GM18517 (cell line): ENCODE results near the gene EZR.
A peak's percentile ranks its signal among the peaks of the same experiment; 100 is the strongest.
"Not testable (repeated sequence)": the region's sequence is repeated elsewhere in the genome, so short reads cannot be mapped to it uniquely, and the experiment has no call there.

Experiments
- ATAC-seq: cut with Tn5 transposase; IDR thresholded peaks from one replicate; pipeline ENCODE4 v1.9.1; 2021; ENCODE audit warnings: mild to moderate bottlenecking, moderate library complexity; ENCODE audit not compliant: unreplicated experiment

EZR gene

GRCh38 chr6:158843751-158844683, 24.8 kb upstream of the EZR start:
- ATAC-seq: no peak

DNA sequence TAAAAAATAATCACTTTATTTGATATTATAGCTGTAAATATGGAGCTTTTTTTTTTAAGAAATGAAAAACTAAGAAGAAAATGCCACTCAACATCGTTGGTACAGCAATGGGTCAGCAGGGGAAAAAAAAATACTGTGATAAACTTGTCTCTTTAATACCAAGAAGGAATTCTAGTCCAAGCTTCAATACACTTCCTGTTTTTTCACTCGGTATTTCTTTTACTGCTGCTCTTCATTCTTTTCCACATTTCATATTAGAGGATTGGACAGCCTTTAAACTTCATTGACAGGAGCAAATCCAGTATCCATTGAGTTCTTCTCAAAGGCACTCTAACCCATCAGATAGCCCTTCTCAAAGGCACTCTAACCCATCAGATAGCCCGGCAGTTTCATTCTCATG, 22.2 kb upstream of the EZR start:
- ATAC-seq: no peak

- ATAC-seq: no peak
These were observed 21.3 kb upstream of the EZR start for GRCh38 chr6:158840465-158840864.

DNA sequence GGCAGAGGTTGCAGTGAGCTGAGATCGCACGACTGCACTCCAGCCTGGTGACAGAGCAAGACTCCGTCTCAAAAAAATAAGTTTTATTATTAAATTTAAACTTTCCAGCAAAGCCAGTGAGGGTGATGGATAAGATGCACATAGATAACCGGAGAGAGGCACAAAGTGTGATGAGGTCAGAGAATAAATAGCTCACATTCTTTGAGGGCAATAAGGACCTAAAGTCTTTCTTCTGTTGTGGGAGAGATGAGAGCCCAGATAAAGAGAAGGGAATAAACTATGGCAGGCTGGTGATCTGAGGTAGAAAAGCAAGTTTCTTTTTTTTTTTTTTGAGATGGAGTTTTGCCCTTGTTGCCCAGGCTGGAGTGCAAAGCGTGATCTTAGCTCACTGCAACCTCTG, 20.6 kb upstream of the EZR start:
- no peak for ATAC-seq

GRCh38 chr6:158838790-158839189, 19.6 kb upstream of the EZR start:
- ATAC-seq: not testable (repeated sequence)

DNA sequence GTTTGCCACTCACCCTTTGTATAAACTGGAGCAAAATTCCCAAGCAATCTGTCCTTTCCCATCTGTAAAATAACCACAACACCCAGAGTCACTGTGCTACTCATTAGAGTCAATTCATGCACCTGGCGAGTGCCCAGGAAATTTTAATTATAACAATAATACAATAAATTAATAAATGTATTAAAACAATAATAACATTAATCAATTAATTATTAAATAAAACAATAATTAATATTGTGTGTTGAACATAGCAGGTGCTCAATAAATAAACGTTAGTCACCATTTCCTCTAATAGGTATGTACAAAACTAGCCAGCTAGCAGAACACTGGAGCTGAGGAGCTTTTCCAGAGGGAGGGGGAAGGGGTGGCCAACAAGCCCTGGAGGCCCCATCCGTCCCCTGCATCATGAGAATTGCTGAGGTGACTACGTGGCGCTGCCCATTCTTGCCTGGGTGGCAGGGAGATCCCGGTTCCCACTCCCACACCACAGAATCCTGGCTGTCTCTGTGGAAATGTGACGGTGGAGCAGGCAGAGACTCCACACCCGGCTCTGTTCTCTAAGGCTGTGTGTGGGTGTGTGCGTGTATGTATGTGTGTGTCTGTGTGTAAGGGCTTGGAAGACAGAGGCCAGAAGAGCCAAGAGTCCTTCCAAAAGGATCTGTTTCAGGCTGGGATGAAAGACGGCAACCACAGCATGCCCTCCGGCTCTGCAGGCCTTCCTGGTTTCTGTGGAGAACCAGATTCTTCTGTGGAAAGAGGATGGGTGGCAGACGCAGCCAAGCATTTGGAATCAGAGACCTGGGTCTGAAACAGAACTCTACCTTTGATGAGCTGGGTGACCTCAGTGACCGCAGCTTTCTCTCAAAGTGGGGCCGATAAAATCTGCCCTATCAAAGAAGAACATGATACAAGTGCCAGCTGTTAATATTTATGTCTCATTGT, 18.8 kb upstream of the EZR start:
- no peak for ATAC-seq

DNA sequence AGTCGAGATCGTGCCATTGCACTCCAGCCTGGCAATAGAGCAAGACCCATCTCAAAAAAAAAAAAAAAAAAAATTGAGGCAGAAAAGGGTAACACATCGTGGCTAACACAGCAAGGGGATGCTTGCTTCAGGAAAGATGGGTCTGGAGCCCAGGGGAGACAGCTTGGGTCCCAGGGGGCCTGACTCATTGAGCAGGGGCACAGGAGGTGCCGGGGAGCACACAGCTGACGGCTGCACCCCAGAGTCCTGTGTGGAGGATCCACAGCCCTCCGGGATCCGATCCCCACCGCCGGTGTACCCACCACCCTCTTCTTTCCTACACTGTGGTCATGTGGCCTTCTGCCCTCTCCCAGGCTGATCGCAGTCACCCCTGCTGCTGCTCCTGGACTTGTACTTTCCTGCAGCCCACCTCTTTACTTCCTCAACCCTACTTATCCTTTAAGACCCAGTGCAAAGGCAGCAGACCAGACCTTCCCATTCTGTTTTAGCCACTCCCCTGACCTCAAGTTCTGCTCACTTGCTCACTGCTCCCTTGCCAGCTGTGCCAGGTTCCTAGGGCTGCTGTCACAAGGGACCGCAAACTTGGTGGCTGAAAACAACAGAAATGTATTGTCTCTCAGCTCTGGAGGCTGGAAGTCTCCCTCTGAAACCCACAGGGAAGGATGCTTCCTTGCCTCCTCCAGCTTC, 17.6 kb upstream of the EZR start:
- ATAC-seq: no peak

GRCh38 chr6:158835616-158836221, 16.6 kb upstream of the EZR start:
- no peak for ATAC-seq

- no peak for ATAC-seq
These were observed 15.7 kb upstream of the EZR start for GRCh38 chr6:158834675-158835385.

DNA sequence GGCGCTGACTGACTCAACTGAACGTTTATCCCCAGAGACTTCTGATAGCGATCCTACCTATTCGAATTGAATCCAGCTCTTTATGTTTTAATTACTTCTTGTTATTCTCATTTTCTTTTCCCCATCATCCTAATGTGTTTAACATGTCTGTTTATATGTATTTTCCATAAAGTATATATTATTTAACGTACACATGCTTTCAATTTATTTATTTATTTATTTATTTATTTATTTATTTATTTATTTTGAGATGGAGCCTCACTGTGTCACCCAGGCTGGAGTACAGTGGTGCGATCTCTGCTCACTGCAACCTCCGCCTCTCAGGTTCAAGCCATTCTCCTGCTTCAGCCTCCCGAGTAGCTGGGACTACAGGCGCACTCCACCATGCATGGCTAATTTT, 13.6 kb upstream of the EZR start:
- ATAC-seq: not testable (repeated sequence)

GRCh38 chr6:158832026-158832425, 12.9 kb upstream of the EZR start:
- ATAC-seq: no peak

DNA sequence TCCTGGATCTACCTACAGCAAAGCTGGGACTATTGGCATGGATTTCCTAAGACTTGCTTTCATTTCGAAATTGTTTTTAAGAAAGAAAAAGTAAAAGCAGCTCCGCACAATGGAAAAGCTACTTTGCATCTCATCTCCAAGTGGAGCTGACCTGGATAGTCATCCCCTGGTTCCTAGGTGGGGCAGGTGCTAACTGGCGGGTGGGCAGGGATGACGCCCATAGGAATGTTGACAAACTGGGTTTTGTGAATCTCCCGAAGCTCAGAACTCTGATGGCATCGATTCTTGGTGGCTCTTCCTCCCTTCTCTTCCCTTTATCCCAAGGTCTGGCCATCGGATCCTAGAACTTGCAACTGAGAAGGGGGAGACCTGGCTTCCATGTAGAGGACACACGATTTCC, 12.4 kb upstream of the EZR start:
- no peak for ATAC-seq

GRCh38 chr6:158830736-158831135, 11.6 kb upstream of the EZR start:
- no peak for ATAC-seq

DNA sequence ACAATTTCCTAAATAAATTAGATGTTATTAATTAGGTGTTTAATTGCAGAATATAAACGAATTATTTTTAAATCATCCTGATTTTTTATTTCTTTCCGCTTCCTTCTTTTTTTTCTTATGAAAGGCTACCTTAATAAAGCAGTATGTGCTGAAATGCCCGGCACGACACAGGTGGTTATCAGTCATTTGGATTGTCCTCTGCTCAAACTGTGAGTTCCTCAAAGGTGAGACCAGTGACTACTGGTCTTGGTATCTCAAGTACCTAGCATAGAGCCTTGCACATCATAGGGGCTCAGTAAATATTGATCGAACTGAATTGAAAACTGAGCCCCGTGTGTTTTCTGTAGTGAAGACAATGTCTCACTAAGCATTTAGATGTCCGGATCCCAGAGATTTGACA, 9.6 kb upstream of the EZR start:
- ATAC-seq: no peak

DNA sequence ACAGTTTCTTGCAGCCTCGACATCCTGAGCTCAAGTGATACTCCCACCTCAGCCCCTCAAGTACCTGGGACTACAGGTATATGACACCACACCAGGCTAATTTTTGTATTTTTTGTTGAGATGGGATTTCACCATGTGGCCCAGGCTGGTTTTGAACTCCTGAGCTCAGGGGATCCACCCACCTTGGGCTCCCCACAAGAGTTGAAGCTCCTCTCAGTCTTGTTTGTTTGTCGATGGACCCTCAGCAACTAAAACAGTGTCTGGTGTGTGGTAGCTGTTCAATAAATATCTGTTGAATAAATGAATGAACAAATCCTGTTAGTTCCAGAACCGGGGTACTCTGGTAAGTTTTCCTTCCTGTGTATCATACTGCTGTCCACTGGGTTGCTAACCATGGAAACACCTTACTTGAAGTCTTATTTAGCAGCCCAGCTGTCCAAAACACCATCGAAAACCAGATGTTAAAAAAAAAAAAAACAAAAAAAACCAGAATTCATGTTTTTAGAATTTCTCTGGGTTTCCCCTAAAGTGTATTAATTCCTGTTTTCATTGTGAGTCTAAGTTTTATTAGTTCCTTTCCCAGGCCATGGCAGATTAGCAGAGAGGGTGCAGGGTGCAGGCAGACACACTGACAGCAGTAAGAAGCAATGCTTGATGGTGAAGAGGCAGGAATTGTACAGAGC, 7.8 kb upstream of the EZR start:
- peak; percentile 70 for ATAC-seq

- ATAC-seq: no peak
These were observed 6.8 kb upstream of the EZR start for GRCh38 chr6:158825951-158826306.

DNA sequence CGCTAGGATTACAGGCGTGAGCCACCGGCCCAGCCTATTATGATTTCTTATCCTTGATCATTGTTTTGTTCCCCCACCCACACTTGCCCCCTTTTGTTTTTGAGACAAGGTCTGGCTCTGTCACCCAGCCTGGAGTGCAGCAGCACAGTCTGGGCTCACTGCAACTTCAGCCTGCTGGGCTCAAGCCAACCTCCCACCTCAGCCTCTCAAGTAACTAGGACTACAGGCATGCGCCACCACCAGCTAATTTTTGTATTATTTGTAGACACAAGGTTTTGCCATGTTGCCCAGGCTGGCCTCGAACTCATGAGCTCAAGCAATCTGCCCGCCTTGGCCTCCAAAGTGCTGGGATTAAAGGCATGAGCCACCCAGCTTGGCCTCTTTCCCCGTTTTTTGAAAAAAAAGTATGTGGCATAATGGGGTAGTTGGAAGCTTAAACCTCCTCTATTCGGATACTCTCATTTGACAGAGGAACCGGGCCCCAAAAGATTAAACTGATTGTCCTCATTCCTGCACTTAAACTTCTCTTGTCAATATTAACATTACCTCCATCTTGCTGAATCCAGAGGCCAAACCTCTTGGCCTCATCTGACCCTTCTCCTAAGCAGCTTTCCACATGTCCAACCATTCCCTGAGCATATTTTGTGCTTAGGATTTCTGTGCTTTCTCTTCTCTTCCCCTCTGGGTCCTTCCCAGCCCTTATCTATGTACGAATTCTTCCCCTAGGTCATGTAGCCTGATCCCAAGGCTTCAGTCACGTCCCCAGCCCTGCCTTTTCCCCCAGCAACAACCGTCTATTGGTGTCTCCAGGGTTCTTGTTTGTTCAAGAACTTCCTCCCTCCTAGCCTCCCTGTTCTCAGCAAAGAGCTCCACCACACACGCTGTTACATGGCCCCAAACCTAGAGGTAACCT, 6.1 kb upstream of the EZR start:
- no peak for ATAC-seq

- not testable (repeated sequence) for ATAC-seq
These were observed 4.4 kb upstream of the EZR start for GRCh38 chr6:158823616-158824015.
